Liver (tissue), 3 donors: Measurements from ENCODE around the gene KLF12.

Source experiments
- CTCF ChIP-seq: fragments of 150-350 bp; IDR thresholded peaks from 2 replicates; pipeline ENCODE4 v1.5.1; 2017; ENCODE audit warnings: improper control_type of control experiment, low read depth, low read length; ENCODE audit not compliant: missing input control
- EGR1 ChIP-seq, 2 donors: IDR thresholded peaks; 2 replicates each; pipeline ENCODE4 v1.6.1; 2016 to 2018; ENCODE audit warnings: antibody characterized with exemption in 2 of 2, low read depth in 2 of 2
- FOXA1 ChIP-seq: IDR thresholded peaks from 2 replicates; pipeline ENCODE4 v1.6.1; 2016; ENCODE audit warnings: antibody characterized with exemption
- GABPA ChIP-seq, 2 donors: IDR thresholded peaks in 1 of 2; conservative IDR thresholded peaks in 1 of 2; 2 replicates each; pipeline ENCODE4 v1.6.1; 2016; ENCODE audit warnings: antibody characterized with exemption in 2 of 2, mild to moderate bottlenecking in 1 of 2, moderate library complexity in 1 of 2
- HNF4A ChIP-seq, 2 donors: conservative IDR thresholded peaks; 2 replicates each; pipeline ENCODE4 v1.6.1; 2016; ENCODE audit warnings: antibody characterized with exemption in 2 of 2, mild to moderate bottlenecking in 2 of 2
- JUND ChIP-seq, 2 donors: IDR thresholded peaks; 2 replicates each; pipeline ENCODE4 v1.6.1; 2016; ENCODE audit warnings: antibody characterized with exemption in 2 of 2
- RAD21 ChIP-seq, 2 donors: IDR thresholded peaks; 2 replicates each; pipeline ENCODE4 v1.6.1; 2016; ENCODE audit warnings: antibody characterized with exemption in 2 of 2, mild to moderate bottlenecking in 2 of 2
- REST ChIP-seq: IDR thresholded peaks from 2 replicates; pipeline ENCODE4 v1.6.1; 2016; ENCODE audit warnings: antibody characterized with exemption, mild to moderate bottlenecking
- SP1 ChIP-seq: IDR thresholded peaks from 2 replicates; pipeline ENCODE4 v1.6.1; 2018; ENCODE audit warnings: antibody characterized with exemption, mild to moderate bottlenecking
- TAF1 ChIP-seq: conservative IDR thresholded peaks from 2 replicates; pipeline ENCODE4 v1.6.1; 2016; ENCODE audit warnings: antibody characterized with exemption, mild to moderate bottlenecking
- YY1 ChIP-seq: IDR thresholded peaks from 2 replicates; pipeline ENCODE4 v1.6.1; 2016; ENCODE audit warnings: antibody characterized with exemption, mild to moderate bottlenecking
- TF ChIP-seq, protein P1 (sequence below): IDR thresholded peaks from 2 replicates; pipeline ENCODE4 v1.6.1; 2016; ENCODE audit warnings: antibody characterized with exemption
- TF ChIP-seq, protein P2 (sequence below): IDR thresholded peaks from 2 replicates; pipeline ENCODE4 v1.6.1; 2016; ENCODE audit warnings: antibody characterized with exemption
- TF ChIP-seq, protein P3 (sequence below): IDR thresholded peaks from 2 replicates; pipeline ENCODE4 v1.6.1; 2016; ENCODE audit warnings: antibody characterized with exemption
- donor health status: healthy.
- donor health status: healthy.

- TF ChIP-seq SP1 (no peak), CTCF (no peak), RAD21 (IDR thresholded peaks at IDR 0.05) (no peak), EGR1 (IDR thresholded peaks at IDR 0.05; ENCODE audit: low read depth in 2 of 2) (no peak), TAF1 (no peak), HNF4A (conservative IDR thresholded peaks at IDR 0.05) (no peak), REST (no peak), FOXA1 (no peak), JUND (IDR thresholded peaks at IDR 0.05) (no peak), GABPA (IDR thresholded peaks at IDR 0.05 in 1 of 2, conservative IDR thresholded peaks at IDR 0.05 in 1 of 2) (no peak), YY1 (no peak)
- TF ChIP-seq, protein P1, sequence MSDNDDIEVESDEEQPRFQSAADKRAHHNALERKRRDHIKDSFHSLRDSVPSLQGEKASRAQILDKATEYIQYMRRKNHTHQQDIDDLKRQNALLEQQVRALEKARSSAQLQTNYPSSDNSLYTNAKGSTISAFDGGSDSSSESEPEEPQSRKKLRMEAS, result no peak
- TF ChIP-seq, protein P2, sequence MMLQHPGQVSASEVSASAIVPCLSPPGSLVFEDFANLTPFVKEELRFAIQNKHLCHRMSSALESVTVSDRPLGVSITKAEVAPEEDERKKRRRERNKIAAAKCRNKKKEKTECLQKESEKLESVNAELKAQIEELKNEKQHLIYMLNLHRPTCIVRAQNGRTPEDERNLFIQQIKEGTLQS, result no peak
- TF ChIP-seq, protein P3, sequence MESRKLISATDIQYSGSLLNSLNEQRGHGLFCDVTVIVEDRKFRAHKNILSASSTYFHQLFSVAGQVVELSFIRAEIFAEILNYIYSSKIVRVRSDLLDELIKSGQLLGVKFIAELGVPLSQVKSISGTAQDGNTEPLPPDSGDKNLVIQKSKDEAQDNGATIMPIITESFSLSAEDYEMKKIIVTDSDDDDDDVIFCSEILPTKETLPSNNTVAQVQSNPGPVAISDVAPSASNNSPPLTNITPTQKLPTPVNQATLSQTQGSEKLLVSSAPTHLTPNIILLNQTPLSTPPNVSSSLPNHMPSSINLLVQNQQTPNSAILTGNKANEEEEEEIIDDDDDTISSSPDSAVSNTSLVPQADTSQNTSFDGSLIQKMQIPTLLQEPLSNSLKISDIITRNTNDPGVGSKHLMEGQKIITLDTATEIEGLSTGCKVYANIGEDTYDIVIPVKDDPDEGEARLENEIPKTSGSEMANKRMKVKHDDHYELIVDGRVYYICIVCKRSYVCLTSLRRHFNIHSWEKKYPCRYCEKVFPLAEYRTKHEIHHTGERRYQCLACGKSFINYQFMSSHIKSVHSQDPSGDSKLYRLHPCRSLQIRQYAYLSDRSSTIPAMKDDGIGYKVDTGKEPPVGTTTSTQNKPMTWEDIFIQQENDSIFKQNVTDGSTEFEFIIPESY, result no peak
These were observed 31.5 kb downstream of the KLF12 start for GRCh38 chr13:74102691-74103090.
